ENCODE measurements around the gene SUPT3H.

- TF ChIP-seq CTCF (optimal IDR thresholded peaks at IDR 0.05 in 1 of 3, IDR thresholded peaks at IDR 0.05 in 1 of 3, conservative IDR thresholded peaks at IDR 0.05 in 1 of 3; ENCODE audit: extremely low read depth in 1 of 3, insufficient read depth in 2 of 3, low read length in 3 of 3) (no peak), EZH2 (IDR thresholded peaks at IDR 0.05; ENCODE audit: low read length) (no peak)
These were observed 185.2 kb downstream of the SUPT3H start for GRCh38 chr6:45192556-45192955.
